Activated CD4-positive, alpha-beta T cell treated with anti-CD3 and anti-CD28 coated beads, Interleukin-10, Interleukin-2, amounts not matched to agents 100 ng/mL and 50 ng/mL, durations not matched to agents 16 hours and 8 hours (primary cell): ENCODE results near the gene HCAR3.
"Not testable (repeated sequence)": the region's sequence is repeated elsewhere in the genome, so short reads cannot be mapped to it uniquely, and the experiment has no call there.

Experiments
- DNase-seq: peaks from one replicate; pipeline ENCODE4 v3.0.0-alpha.2; 2020

The HCAR3 gene

DNA sequence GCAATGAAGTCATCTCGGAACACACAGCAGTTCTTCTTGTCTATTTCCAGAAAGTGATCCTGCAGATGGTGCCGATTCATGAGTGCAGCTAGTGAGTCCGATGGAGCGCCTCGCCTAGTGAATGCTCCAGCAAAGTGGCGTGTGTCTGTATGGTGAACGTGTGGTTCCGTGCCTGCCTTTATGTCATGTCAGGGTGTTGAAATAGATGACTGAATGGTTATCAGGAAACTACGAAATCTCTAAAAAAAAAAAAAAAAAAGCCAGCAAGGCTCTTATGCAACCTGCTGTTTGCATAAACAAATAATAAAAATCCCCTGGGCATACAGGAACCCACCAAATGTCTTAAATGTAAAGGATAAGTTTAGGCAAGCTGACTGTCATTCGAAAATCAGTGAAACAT, at the start of gene HCAR3:
HCAR3 (minus strand) TSS at position 154 of the 400 bp plus-strand sequence; CDS start at position 80, 74 bp downstream.
- DNase-seq: not testable (repeated sequence)

DNA sequence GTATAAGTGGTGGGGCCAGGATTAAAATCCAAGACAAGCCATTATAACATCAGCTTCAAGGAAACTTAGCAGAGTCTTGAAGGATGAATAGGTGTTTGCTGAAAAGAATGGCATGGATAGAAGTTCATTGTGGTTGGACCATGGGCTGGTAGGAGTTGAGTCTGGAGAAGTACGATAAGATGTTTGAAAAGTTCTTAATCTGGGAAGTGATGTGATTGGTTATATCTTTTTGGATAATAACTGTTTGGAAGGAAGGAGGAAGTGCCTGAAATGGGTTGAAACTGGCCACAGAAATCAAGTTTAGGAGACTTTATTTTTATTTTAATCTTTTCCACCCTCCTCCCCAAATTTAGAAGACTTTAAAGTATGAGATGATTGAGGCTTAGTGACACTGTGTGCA, 41.0 kb upstream of the HCAR3 start:
- no peak for DNase-seq

DNA sequence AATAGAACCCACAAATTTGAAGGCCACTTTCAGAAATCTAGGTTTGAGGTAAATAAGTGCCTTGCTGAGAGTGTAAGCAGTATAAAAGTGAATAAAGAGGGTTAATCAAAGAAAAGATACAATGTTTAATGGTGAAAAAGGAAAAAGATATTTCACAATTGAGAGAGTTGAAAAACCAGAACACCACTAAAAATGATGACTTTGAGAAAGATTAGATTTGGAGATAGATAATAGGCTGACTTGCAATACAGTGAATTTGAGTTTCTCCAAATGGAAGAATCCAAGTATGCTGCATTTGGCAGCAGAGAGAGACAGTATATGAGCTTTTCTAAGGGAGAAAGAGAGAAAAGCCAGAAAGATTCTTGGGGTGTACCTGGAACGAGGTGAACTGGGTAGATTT, 38.2 kb upstream of the HCAR3 start:
- no peak for DNase-seq

GRCh38 chr12:122753319-122753650, 36.7 kb upstream of the HCAR3 start:
- no peak for DNase-seq

- peak; percentile 99 for DNase-seq
Measured at GRCh38 chr12:122752464-122753318, 36.1 kb upstream of the HCAR3 start, which contains the start of gene DENR. DENR (plus strand) TSS chr12:122752824; CDS start chr12:122753702, 878 bp downstream.

- DNase-seq: not testable (repeated sequence)
Measured at GRCh38 chr12:122750781-122751515, 34.3 kb upstream of the HCAR3 start.

GRCh38 chr12:122749569-122750332, 33.1 kb upstream of the HCAR3 start:
- DNase-seq: no peak

GRCh38 chr12:122747224-122748135, 30.9 kb upstream of the HCAR3 start:
- DNase-seq: no peak

GRCh38 chr12:122743895-122744525, 27.4 kb upstream of the HCAR3 start:
- DNase-seq: no peak

GRCh38 chr12:122740351-122740750, 23.7 kb upstream of the HCAR3 start:
- no peak for DNase-seq

GRCh38 chr12:122738571-122738970, 22.0 kb upstream of the HCAR3 start:
- no peak for DNase-seq

DNA sequence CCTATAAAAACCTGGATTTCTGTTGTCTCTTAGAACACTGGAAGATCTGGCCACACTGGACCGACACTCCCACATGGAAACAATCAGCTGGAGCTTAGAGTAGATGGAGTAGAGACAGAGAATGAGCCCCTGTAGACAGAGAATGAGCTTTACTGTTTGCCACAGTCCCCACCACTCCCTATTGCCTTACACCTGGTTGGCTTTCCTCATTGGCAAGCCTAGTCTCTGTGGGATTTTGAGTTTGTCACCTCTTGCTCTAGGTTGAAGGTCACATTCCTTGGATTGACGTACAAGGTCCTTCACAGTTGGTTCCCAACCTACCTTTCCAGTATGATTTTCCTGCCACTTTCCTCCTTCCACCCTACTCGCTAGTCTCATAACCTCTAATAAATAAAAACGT, 16.0 kb upstream of the HCAR3 start:
- no peak for DNase-seq

DNA sequence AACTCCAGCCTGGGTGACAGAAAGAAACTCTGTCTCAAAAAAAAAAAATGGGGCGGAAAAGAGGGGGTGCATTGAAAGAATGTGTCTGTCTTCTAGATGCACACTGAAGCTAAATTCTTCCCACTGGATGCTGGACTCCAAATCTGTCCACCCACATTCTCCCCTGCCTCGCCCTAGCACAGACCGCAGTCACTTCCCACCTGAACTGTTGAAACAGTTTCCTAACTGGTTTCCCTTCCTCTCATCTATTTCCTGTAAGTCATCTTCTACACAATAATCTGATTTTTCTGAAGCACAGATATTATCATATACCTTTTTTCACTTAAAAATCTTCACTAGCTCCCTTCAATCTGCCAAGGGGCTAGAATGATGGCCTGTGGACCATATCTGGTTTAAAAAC, 15.6 kb upstream of the HCAR3 start:
- peak; percentile 61 for DNase-seq

GRCh38 chr12:122730215-122731014, 13.8 kb upstream of the HCAR3 start, which contains the start of gene HCAR1:
HCAR1 (minus strand) TSS chr12:122730844; CDS start chr12:122730339, 505 bp downstream.
- DNase-seq: peak; percentile 88

GRCh38 chr12:122729583-122730214, 13.1 kb upstream of the HCAR3 start:
- DNase-seq: no peak

GRCh38 chr12:122726080-122726558, 9.5 kb upstream of the HCAR3 start:
- DNase-seq: peak; percentile 75

- DNase-seq: no peak
Measured at GRCh38 chr12:122725452-122726079, 9.0 kb upstream of the HCAR3 start.

DNA sequence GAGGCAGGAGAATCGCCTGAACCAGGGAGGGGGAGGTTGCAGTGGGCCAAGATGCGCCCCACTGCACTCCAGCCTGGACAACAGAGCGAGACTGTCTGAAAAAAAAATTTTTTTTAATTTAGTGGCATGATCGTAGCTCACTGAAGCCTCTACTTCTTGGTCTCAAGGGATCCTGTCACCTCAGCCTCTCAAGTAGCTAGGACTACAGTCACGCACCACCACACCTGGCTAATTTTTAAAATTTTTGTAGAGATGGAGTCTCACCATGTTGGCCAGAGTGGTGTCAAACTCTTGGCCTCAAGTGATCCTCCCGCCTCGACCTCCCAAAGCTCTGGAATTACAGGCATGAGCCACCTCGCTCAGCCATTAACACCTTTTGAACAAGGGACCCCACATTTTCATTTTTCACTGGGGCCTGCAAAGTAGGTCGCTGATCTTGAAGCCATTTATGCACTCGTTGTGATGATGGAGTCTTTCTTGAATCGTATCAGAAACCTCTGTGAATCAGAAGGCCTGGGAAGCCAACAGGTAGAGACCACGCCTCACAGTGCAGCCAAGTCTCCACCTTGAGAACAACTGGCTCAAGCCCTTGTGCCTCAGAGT, 8.1 kb upstream of the HCAR3 start:
- DNase-seq: no peak

DNA sequence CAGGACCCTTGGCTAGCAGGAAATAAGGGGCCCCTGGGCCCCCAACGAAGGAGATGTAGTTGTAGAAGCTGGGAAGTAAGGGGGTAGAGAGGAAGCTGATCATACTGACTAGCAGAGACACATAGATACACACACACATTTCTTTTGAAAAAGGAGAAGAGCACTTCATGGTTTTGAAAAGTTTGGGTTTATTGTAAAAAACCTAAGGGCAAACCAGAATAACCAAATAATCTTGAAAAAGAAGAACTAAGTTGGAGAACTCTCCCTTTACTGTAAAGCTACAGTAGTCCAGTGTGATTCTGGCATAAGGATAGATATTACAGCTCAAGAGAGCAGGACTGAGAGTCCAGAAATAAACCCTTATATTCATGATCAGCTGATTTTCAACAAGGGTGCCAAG, 5.8 kb upstream of the HCAR3 start:
- no peak for DNase-seq
